T-helper 1 cell treated with Interleukin-12 subunit alpha and Interleukin-12 subunit beta and Interleukin-4 antibody, amounts not matched to agents 30 ng/mL and 1 ng/mL, for 36 hours (primary cell): ENCODE data around the gene NAV2. TPM values are rescaled to one million over a fixed set of nuclear protein-coding genes. Genes with fewer than 3 reads are reported as not detected.

ENCODE experiments used
- intact Hi-C: fragments of 100-400 bp; cut with micrococcal nuclease; formaldehyde crosslinking; loops from one replicate; pipeline ENCODE4 v1.15.1; 2024
- total RNA-seq: library from RNA; stranded (reverse); gene quantifications from 2 replicates; pipeline ENCODE4 v1.2.3, GENCODE V29; 2022

The NAV2 gene
- total RNA-seq, 1 donor from 2014 or later: 0.29 TPM

- intact Hi-C loops: no loop called here
Observed at GRCh38 chr11:19827399-19828135, 114.9 kb downstream of the NAV2 start.

GRCh38 chr11:19828382-19829108 lies 115.9 kb downstream of the NAV2 start:
- intact Hi-C loops: no loop called here

GRCh38 chr11:19829109-19829837 lies 116.6 kb downstream of the NAV2 start:
- intact Hi-C loops: no loop called here

- intact Hi-C loops: no loop called here
Observed at GRCh38 chr11:19832086-19832750, 119.6 kb downstream of the NAV2 start.

- intact Hi-C loops: no loop called here
Observed at GRCh38 chr11:19832901-19833300, 120.3 kb downstream of the NAV2 start.

- intact Hi-C loops: no loop called here
Observed at GRCh38 chr11:19834771-19835170, 122.1 kb downstream of the NAV2 start.

GRCh38 chr11:19836666-19837065 lies 124.0 kb downstream of the NAV2 start:
- intact Hi-C loops: no loop called here

GRCh38 chr11:19838994-19839768 lies 126.5 kb downstream of the NAV2 start:
- intact Hi-C loops: no loop called here

GRCh38 chr11:19840961-19841360 lies 128.3 kb downstream of the NAV2 start:
- intact Hi-C loops: no loop called here

GRCh38 chr11:19842505-19842904 lies 129.9 kb downstream of the NAV2 start:
- intact Hi-C loops: no loop called here

GRCh38 chr11:19843079-19843478 lies 130.4 kb downstream of the NAV2 start:
- intact Hi-C loops: no loop called here

- intact Hi-C loops: no loop called here
Observed at GRCh38 chr11:19844012-19844411, 131.4 kb downstream of the NAV2 start.

GRCh38 chr11:19844806-19845205 lies 132.2 kb downstream of the NAV2 start:
- intact Hi-C loops: no loop called here

- intact Hi-C loops: no loop called here
Observed at GRCh38 chr11:19845626-19846025, 133.0 kb downstream of the NAV2 start.

GRCh38 chr11:19846654-19847305 lies 134.1 kb downstream of the NAV2 start:
- intact Hi-C loops: no loop called here

- intact Hi-C loops: no loop called here
Observed at GRCh38 chr11:19848219-19848618, 135.6 kb downstream of the NAV2 start.

- intact Hi-C loops: no loop called here
Observed at GRCh38 chr11:19849107-19849789, 136.6 kb downstream of the NAV2 start.

GRCh38 chr11:19849947-19850593 lies 137.4 kb downstream of the NAV2 start:
- intact Hi-C loops: no loop called here

- intact Hi-C loops: no loop called here
Observed at GRCh38 chr11:19852288-19852687, 139.7 kb downstream of the NAV2 start.
